Left hindlimb (tissue), 1 donor: ENCODE measurements around the gene CIART.
"Not testable (repeated sequence)": the region's sequence is repeated elsewhere in the genome, so short reads cannot be mapped to it uniquely, and the experiment has no call there.

ENCODE experiments used
- DNase-seq: peaks from one replicate; pipeline ENCODE4 v3.0.0-alpha.2; 2018

Gene CIART

GRCh38 chr1:150311762-150312161 is 29.4 kb downstream of the CIART start:
- DNase-seq: no peak

- not testable (repeated sequence) for DNase-seq
These were observed 32.3 kb downstream of the CIART start for GRCh38 chr1:150314691-150315090.

GRCh38 chr1:150320667-150320978 is 38.3 kb downstream of the CIART start:
- DNase-seq: no peak

GRCh38 chr1:150321826-150322166 is 39.4 kb downstream of the CIART start:
- no peak for DNase-seq

GRCh38 chr1:150322310-150322709 is 40.0 kb downstream of the CIART start:
- no peak for DNase-seq

- no peak for DNase-seq
These were observed 50.4 kb downstream of the CIART start for GRCh38 chr1:150332651-150333290.
